ENCODE results near the gene RLF.
"Not testable (repeated sequence)": the region's sequence is repeated elsewhere in the genome, so short reads cannot be mapped to it uniquely, and the experiment has no call there.

DNA sequence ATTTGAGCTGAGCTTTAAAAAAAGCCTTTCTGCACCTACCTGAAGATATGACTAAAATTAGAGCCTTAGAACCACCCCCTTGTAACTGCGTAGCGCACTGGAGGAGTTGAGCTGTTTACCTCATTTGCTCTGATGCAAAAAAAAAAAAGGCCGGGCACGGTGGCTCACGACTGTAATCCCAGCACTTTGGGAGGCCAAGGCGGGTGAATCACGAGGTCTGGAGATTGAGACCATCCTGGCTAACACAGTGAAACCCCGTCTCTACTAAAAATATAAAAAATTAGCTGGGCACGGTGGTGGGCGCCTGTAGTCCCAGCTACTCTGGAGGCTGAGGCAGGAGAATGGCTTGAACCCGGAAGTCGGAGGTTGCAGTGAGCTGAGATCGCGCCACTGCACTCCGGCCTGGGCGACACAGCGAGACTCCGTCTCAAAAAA lies 60.3 kb downstream of the RLF start:
- TF ChIP-seq, protein P1, sequence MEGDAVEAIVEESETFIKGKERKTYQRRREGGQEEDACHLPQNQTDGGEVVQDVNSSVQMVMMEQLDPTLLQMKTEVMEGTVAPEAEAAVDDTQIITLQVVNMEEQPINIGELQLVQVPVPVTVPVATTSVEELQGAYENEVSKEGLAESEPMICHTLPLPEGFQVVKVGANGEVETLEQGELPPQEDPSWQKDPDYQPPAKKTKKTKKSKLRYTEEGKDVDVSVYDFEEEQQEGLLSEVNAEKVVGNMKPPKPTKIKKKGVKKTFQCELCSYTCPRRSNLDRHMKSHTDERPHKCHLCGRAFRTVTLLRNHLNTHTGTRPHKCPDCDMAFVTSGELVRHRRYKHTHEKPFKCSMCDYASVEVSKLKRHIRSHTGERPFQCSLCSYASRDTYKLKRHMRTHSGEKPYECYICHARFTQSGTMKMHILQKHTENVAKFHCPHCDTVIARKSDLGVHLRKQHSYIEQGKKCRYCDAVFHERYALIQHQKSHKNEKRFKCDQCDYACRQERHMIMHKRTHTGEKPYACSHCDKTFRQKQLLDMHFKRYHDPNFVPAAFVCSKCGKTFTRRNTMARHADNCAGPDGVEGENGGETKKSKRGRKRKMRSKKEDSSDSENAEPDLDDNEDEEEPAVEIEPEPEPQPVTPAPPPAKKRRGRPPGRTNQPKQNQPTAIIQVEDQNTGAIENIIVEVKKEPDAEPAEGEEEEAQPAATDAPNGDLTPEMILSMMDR (IDR thresholded peaks at IDR 0.05): not testable (repeated sequence)
- TF ChIP-seq EP300, POLR2A (IDR thresholded peaks at IDR 0.05): not testable (repeated sequence)
